GM18867 (cell line): ENCODE results near the gene CDH13.

Experiments
- ATAC-seq: cut with Tn5 transposase; IDR thresholded peaks from one replicate; pipeline ENCODE4 v1.9.1; 2021; ENCODE audit warnings: mild to moderate bottlenecking, moderate library complexity; ENCODE audit not compliant: unreplicated experiment

Gene CDH13

GRCh38 chr16:82878466-82878865 lies 251.7 kb downstream of the CDH13 start:
- ATAC-seq: no peak

GRCh38 chr16:82880346-82880745 lies 253.6 kb downstream of the CDH13 start:
- no peak for ATAC-seq

DNA sequence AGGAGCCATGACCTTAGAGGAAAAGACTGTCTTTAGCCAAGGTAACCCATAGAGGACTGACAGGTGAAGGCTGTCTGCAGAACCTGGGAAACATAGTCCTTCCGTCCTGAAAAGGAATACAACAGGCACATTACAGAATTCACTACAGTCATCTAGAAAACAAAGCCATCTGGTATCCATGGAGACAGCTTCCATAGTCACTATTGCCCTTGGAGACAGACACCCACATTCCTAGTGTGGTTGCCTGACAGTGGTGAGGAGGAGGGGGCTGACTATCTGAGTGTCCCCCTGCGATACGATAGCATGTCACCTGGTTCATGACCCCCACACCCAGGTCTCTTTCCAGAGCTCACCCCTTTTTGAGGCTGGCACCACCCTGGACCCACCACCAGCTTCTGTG lies 254.7 kb downstream of the CDH13 start:
- no peak for ATAC-seq

DNA sequence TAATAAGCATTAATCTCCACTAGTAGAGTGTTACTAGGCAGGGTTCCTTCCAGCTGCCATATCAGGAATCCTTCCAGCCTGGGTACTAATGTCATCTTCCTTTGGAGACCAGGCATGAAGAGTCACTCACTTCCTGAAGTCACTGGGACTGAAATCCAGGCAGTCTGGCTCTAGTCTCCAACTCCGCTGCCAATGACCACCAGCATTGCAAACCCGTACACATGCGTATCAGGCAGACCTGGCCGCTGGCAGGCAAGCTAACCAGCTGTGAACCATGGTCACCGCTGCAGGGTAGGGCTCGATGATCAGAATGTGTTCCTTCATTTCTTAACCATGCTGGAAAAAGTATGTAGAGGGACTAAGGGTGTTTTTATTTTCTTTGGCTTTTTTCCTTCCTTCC lies 255.5 kb downstream of the CDH13 start:
- ATAC-seq: no peak

- peak; percentile 89 for ATAC-seq
Measured at GRCh38 chr16:82882982-82883835, 256.4 kb downstream of the CDH13 start.

DNA sequence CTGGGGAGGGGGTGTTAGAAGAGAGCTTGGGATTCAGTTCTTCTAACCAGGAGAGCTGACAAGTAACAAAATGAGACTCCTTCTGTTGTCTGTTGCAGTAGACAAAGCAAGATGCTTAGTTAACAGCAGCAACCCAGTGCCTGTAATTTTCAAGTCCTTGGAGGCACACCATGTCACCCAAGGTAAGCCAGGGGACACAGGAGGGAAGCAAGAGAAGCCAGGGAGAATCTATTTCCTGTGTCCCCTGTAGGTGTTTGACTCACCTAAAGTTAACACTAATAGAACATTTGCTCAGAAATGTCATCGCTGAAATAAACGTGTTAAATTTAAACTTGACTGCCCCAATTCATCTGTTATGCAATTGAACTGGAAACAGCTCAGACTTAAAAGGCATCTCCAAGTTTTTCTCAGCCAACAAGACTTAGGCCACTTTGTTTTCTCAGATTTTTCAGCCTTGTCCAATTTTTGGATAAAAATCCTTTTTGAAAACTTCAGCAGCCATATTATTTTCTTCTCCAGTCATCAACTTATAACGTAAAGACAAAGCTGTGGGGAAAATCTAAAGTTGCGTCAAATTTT lies 257.6 kb downstream of the CDH13 start:
- ATAC-seq: no peak

DNA sequence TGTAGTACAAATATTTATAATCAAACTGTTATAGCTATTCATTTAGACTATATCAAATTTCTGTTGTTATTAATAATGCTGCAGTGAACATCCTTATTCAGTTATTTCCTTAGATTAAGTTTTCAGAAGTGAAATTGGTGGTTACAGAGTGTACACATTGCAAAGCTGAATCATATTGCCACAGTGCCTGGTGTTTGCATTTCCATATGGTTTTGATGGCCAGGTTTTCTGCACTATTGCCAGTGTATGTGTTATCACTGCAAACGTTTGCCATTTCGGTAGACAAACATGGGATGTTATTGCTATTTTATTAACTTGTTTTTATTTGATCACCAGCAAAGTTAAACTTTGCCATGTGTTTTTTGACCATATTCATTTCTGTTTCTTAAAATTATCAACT lies 259.4 kb downstream of the CDH13 start:
- ATAC-seq: no peak

GRCh38 chr16:82888591-82889001 lies 261.8 kb downstream of the CDH13 start:
- ATAC-seq: no peak

- ATAC-seq: no peak
Measured at GRCh38 chr16:82891424-82891823, 264.7 kb downstream of the CDH13 start.

DNA sequence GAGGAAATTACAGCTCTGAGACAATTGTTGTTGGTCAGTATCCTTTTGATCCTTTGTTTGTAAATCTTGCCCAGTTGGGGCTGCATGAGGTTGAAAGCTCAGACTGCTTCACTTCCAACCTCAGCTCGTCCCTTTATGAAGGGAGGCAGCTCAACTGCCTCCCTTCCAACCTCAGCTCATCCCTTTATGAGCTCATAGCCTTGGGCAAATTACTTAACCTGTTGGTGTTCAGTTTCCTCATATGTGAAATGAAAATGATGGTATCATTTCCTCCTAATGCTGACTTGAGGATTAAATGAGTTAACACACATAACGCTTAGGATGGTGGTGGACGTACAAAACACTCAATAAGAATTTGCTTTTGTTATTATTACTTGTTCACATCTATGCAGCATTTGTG lies 265.1 kb downstream of the CDH13 start:
- no peak for ATAC-seq

DNA sequence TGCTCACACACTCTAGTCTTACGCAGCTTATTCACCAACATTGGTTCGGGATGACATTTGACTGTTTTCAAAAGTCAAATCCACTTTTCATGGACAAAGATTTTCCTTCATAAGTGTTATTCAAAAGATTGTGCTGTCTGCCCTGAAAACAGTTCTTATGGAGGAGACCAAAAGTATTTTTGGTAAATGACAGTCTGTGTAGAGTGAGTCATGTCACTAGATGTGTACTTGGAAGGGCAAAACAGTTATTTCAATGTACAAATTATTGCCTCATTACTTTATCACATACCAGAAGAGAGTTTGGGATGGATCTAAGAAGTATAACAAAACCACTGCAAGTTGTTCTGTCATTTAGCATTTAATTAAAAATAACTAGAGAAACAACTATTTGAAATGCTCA lies 265.6 kb downstream of the CDH13 start:
- no peak for ATAC-seq

DNA sequence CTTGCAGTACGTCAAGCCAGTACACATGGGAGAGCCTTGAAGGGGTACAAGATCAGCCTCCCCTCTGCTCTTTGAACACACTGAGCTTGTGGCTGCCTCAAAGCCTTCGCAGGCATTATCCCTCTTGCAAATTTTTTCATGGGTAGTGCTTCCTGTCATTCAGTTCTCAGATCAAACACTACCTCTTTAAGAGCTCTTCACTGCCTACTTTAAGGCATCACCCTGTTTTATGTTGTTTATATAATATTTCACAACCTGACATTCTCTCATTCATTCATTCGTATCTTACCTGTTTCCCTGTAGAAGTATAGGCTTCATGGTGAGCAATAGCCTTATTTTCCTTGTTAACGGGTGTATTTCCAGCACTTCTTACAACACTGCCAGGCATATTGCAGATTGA lies 269.1 kb downstream of the CDH13 start:
- ATAC-seq: no peak

DNA sequence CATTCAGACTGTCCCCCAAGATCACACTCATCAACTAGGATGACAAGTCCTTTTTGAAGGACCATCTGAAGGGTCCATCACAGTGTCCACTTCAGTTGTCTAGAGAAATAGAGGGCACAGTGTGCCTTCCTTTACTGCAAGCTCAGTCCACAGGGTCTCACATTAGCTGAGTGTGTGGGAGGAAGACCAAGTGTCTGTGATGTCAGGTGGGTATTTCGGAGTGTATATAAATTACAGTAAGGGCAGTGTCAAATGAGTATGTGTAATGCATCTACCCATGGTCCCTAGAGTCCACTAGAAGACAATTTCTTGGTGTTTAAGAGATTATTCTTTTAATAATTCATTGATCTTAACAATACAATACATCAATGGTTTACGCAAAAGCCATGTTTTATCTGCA lies 272.2 kb downstream of the CDH13 start:
- ATAC-seq: no peak

- ATAC-seq: no peak
Measured at GRCh38 chr16:82899731-82900450, 273.1 kb downstream of the CDH13 start.

DNA sequence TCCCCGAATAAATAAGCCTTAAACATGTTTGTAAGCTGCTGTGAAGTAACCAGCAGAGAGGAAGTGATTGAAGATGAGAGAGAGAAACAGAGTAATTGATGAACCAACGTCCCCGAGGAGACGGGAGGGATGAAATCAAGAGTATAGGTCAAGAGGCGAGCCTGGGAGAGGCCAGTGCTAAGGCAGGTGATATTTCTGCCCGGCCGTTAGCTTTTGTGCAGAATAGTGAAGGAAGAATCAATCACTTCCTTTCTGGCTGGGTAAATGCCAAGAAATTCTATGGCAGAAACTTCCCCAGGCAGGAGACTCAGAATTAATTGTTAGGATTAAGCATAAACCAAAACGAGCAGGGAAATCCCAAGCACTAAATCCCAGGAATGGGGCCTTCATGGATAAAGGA lies 273.8 kb downstream of the CDH13 start:
- no peak for ATAC-seq

GRCh38 chr16:82911925-82912324 lies 285.2 kb downstream of the CDH13 start:
- ATAC-seq: no peak

DNA sequence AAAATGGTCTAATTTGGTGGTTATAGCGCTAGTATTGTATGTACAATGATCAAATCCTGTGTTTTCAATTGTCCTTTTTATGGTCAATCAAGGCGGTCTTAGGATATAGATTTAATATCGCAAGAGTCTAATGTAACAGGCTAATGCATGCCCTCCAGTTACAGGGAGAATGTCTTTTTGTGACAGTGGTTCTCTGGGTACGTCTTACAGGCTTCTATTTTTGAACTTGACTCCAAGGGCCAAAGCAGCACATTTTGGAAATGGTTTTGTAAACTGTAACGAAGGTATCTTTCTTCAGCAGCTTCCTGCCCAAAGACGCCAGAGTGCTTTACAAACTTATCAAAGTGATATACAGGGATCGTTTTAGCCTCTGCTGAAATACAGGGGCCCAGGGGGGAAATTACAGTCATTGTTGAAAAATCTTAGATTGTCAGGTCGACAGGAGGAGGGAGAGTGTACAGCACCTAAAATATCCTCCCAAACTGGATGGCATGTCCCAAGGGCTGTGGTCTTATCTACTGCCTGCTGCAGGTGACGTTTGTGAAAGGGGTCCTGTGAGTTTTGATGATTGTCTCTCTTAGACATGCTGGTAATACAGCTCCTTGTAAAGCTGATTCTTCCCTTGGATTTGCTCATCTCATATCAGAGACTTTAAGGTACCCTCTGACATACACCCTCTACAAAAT lies 288.5 kb downstream of the CDH13 start:
- ATAC-seq: no peak

DNA sequence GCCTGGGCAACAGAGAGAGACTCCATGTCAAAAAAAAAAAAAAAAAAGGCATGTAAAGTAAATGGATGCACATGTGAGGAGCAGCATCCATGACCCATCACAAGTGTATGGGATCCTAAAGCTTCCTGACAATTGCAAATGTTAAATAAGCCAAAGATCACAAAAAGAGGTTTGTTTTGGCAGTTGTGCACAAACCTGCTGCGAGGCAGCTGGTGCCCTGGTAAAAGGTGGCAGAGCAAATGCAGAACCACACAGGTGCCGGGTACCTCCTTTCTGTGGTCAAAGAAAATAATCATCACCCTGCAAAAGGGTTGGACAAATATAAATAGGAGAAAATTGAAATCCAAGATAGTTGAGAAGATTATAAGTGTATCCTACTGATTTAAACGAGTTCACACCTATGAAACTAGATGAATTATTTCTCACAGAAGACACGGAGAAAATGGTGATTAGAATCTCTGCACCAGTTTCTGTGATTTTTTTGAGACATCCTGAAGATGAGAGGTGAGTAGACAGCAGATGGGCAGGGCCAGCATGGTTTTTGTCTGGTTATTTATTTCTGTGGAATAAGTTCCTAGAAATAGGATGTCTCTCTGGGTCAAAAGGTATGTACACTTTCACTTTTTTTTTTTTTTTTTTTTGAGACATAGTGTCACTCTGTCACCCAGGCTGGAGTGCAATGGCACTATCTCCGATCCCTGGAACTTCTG lies 291.3 kb downstream of the CDH13 start:
- ATAC-seq: no peak

GRCh38 chr16:82924075-82924854 lies 297.5 kb downstream of the CDH13 start:
- ATAC-seq: no peak

- ATAC-seq: no peak
Measured at GRCh38 chr16:82926500-82926899, 299.7 kb downstream of the CDH13 start.
